Left lung (tissue), 10 donors: ENCODE measurements around the gene MOG. TPM values are rescaled to one million over a fixed set of nuclear protein-coding genes. Genes with fewer than 3 reads are reported as not detected.
A peak's percentile ranks its signal among the peaks of the same experiment; 100 is the strongest.

Experiments used
- ATAC-seq: fragments of 200-7000 bp; cut with Tn5 transposase; one replicate; pipeline ENCODE4 v1.9.1; 2020; ENCODE audit warnings: moderate library complexity
- DNase-seq, 4 donors: peaks; one replicate each; pipeline ENCODE4 v3.0.0-alpha.2; 2013 to 2020
- H3K27ac ChIP-seq, 2 donors: fragments of 200-600 bp; sonication (generic) in 1 of 2; one replicate each; pipeline versions ENCODE4 v1.5.0 to v1.8.0; 2020 to 2021
- H3K27me3 ChIP-seq, 2 donors: fragments of 200-600 bp; sonication (generic) in 1 of 2; one replicate each; pipeline versions ENCODE4 v1.5.0 to v1.8.0; 2020 to 2021
- H3K36me3 ChIP-seq, 2 donors: fragments of 200-600 bp; sonication (generic) in 1 of 2; one replicate each; pipeline versions ENCODE4 v1.5.0 to v1.8.0; 2020 to 2021
- H3K4me1 ChIP-seq, 2 donors: fragments of 200-600 bp; one replicate each; pipeline ENCODE4 v1.8.0; 2021
- H3K4me3 ChIP-seq, 2 donors: fragments of 200-600 bp; sonication (generic) in 1 of 2; one replicate each; pipeline versions ENCODE4 v1.5.0 to v1.8.0; 2020 to 2021; ENCODE audit warnings: mild to moderate bottlenecking in 1 of 2
- H3K9me3 ChIP-seq, 2 donors: fragments of 200-600 bp; sonication (generic) in 1 of 2; one replicate each; pipeline versions ENCODE4 v1.5.0 to v1.8.0; 2020 to 2021
- intact Hi-C, 2 donors: fragments of 100-400 bp; cut with DNase I; formaldehyde crosslinking; loops; one replicate each; pipeline versions ENCODE4 v1.11.2 to v1.14.2; 2022
- polyA plus RNA-seq, 6 donors: library from polyadenylated mRNA; unstranded; fragments of 120-200 nt; gene quantifications; one replicate each; pipeline ENCODE4 v1.2.1, GENCODE V29; 2013; ENCODE audit not compliant: insufficient read length in 6 of 6
- total RNA-seq, 2 donors: library from RNA; stranded (reverse); fragmentation: NEBNext Ultra II Directional; extraction: Animal tissue kit (Norgen Biotek cat#: 25700); gene quantifications; one replicate each; pipeline ENCODE4 v1.2.1, GENCODE V29; 2021
- TF ChIP-seq, protein P1 (sequence below), 2 donors: fragments of 200-600 bp; sonication (generic) in 1 of 2; IDR thresholded peaks; one replicate each; pipeline versions ENCODE4 v1.5.0 to v1.8.0; 2021; ENCODE audit warnings: antibody characterized with exemption in 2 of 2
- donor health status: DM: no; HTN: yes; CAD: no.
- donor health status: DM: no; HTN: no; CAD: no.

Gene MOG
- total and polyA plus RNA-seq, 8 donors: 0.10 TPM; not detected in 7

DNA sequence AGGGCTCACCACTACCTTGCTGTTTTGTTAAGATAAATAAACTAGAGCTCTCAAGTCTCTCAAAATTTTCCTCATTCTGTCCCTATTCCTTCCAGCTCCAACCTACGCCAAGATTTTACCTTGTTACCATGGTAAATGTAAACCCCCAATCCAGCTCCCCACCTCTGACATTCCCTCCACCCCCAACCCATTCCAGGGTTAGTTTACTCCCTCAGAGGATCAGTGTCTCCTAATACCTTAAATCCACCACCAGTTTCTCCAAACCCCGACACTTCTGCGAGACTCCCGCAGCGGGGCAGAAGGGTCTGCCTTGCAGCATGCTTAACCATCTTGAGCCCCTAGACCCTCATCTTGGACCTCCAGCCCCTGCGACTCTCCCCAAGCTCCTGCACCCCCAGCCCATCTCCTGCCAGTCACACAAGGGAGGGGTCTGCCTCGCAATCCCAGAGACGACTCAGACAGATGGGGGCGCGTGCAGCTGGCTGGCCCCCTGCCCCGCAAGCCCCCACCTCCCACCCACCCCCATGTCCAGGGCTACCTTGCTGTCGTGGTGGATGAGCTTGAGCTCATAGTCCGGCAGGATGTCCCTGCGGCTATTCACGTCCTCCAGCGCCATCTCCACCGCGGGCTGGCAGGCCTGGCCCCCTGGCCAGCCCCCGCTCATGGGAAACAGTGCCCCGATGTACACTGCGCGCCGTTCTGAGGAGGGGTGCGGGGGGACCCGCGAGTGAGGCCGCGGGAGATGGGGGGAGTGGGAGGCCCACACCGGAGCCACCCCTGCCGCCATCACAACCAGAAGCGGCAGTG lies 29.7 kb upstream of the MOG start:
- Histone ChIP-seq H3K27me3 (peaks cover 0 to 20% of the 10 kb centered on the region in 2 donors), H3K36me3 (peaks cover 0 to 3% of the 10 kb centered on the region in 2 donors), H3K27ac (peak overlapping the region in 1 of 2 donors; percentile 71), H3K9me3 (no peaks in the 10 kb centered on the region), H3K4me1 (peaks cover 6 to 54% of the 10 kb centered on the region in 2 donors), H3K4me3 (peak overlapping the region; percentile 45 to 59)
- ATAC-seq (no peak), DNase-seq (peak in 1 of 4 donors; percentile 78)
- intact Hi-C loops: no loop called here
- TF ChIP-seq, protein P1, sequence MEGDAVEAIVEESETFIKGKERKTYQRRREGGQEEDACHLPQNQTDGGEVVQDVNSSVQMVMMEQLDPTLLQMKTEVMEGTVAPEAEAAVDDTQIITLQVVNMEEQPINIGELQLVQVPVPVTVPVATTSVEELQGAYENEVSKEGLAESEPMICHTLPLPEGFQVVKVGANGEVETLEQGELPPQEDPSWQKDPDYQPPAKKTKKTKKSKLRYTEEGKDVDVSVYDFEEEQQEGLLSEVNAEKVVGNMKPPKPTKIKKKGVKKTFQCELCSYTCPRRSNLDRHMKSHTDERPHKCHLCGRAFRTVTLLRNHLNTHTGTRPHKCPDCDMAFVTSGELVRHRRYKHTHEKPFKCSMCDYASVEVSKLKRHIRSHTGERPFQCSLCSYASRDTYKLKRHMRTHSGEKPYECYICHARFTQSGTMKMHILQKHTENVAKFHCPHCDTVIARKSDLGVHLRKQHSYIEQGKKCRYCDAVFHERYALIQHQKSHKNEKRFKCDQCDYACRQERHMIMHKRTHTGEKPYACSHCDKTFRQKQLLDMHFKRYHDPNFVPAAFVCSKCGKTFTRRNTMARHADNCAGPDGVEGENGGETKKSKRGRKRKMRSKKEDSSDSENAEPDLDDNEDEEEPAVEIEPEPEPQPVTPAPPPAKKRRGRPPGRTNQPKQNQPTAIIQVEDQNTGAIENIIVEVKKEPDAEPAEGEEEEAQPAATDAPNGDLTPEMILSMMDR (IDR thresholded peaks at IDR 0.05): no peak

- Histone ChIP-seq H3K27me3 (peaks cover 0 to 25% of the 10 kb centered on the region in 2 donors), H3K4me3 (peak overlapping the region; percentile 45 to 59), H3K9me3 (no peaks in the 10 kb centered on the region), H3K36me3 (no peaks in the 10 kb centered on the region), H3K27ac (peak overlapping the region; percentile 41 to 71), H3K4me1 (peaks cover 6 to 56% of the 10 kb centered on the region in 2 donors)
- peak; percentile 72 to 92 (median 84) for DNase-seq
- peak; percentile 47 for ATAC-seq
- TF ChIP-seq, protein P1 (IDR thresholded peaks at IDR 0.05): no peak
- intact Hi-C loops: no loop called here
These were observed 29.0 kb upstream of the MOG start for GRCh38 chr6:29627755-29628418.

DNA sequence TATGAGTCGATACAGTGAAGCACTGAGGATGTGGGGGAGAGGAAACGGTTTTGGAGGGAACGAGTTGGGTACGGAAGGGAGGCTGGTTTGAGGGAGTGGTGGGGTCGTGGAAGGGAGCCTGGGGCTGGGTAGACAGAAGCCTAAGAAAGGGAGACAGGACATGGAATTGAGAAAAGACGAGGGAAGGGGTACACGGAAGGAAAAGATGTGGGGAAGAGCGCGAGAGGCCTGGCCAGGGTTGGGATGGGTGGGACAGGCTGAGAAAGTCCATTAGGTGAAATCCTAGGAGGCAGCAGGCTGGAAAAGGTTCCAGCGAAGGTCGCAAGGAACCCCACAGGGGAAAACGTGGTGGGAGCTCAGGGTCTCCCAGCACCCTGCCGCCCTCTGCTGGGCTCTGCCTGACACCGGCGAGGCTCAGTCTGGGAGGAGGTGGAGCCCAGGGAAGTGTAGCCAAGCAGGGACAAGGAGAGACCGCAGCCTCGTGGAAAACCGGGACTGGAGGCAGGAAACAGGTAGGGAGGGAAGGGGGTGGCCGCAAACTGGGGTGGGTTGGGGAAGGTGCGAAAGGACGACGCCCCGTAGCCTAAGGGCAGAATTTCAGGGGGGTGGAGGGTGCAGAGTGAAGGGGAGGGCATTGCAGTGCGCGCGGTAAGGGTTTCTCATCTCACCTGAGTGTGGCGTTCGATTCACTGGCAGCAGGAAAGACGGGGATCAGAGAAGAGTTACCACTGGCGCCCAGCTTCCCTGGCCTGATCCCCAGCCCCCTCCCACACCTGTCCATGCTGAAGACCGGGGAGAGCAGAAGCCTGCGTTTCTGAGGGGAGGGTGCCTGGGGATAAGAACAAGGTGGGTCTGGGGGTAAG lies 28.2 kb upstream of the MOG start:
- TF ChIP-seq, protein P1 (IDR thresholded peaks at IDR 0.05): peak; percentile 39 to 56
- H3K4me1 ChIP-seq: peaks cover 6 to 59% of the 10 kb centered on the region in 2 donors
- H3K36me3 ChIP-seq: no peaks in the 10 kb centered on the region
- peak; percentile 59 to 90 (median 79) for DNase-seq
- intact Hi-C loops: no loop called here
- no peaks in the 10 kb centered on the region for H3K9me3 ChIP-seq
- H3K27ac ChIP-seq: peak overlapping the region; percentile 41 to 71
- H3K4me3 ChIP-seq: peak overlapping the region; percentile 45 to 59
- peak; percentile 65 for ATAC-seq
- H3K27me3 ChIP-seq: peaks cover 0 to 25% of the 10 kb centered on the region in 2 donors

GRCh38 chr6:29629571-29629970 lies 27.3 kb upstream of the MOG start:
- intact Hi-C loops: no loop called here
- no peaks in the 10 kb centered on the region for H3K9me3 ChIP-seq
- TF ChIP-seq, protein P1 (IDR thresholded peaks at IDR 0.05): no peak

More at GRCh38 chr6:29629571-29629970, 27.3 kb upstream of the MOG start:
- DNase-seq: no peak
- no peak overlapping the region for H3K27ac ChIP-seq
- no peaks in the 10 kb centered on the region for H3K36me3 ChIP-seq
- no peak overlapping the region for H3K4me3 ChIP-seq
- H3K27me3 ChIP-seq: peaks cover 0 to 25% of the 10 kb centered on the region in 2 donors
- peaks cover 6 to 51% of the 10 kb centered on the region in 2 donors for H3K4me1 ChIP-seq
- no peak for ATAC-seq
